ENCODE measurements around the gene LBR. TPM values are rescaled to one million over a fixed set of nuclear protein-coding genes. Genes with fewer than 3 reads are reported as not detected.

LBR gene
- total and polyA plus RNA-seq, 12 donors: 5.4 to 27.5 (median 14.1) TPM

DNA sequence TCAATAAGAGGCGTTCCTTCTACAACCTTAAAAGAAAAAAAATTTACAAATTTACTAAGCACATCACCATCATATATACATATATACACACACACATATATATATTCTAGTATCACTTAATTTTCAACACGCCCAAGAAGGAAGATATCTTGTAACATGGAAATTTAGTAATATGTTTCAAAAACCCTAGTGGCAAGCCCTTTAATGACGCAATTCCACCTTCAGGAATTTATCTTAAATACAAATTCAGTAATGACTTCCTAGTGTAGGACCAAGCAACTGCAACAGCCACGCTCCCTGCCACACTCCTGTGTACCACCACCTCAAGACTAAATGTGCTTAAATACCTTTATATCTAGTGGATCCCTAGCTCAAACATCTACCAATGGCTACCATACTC lies 12.5 kb downstream of the LBR start:
- Histone ChIP-seq H3K4me1 (replicated peaks in 1 of 2) (no peaks in the 10 kb centered on the region), H3K27ac (no peak overlapping the region), H3K9me3 (replicated peaks in 1 of 3) (no peaks in the 10 kb centered on the region), H3K4me3 (no peak overlapping the region), H3K27me3 (no peaks in the 10 kb centered on the region), H3K36me3 (replicated peaks in 1 of 2) (peaks cover 0 to 50% of the 10 kb centered on the region in 2 donors)
- no peak for TF ChIP-seq POLR2A (IDR thresholded peaks at IDR 0.05)
- TF ChIP-seq, protein P1, sequence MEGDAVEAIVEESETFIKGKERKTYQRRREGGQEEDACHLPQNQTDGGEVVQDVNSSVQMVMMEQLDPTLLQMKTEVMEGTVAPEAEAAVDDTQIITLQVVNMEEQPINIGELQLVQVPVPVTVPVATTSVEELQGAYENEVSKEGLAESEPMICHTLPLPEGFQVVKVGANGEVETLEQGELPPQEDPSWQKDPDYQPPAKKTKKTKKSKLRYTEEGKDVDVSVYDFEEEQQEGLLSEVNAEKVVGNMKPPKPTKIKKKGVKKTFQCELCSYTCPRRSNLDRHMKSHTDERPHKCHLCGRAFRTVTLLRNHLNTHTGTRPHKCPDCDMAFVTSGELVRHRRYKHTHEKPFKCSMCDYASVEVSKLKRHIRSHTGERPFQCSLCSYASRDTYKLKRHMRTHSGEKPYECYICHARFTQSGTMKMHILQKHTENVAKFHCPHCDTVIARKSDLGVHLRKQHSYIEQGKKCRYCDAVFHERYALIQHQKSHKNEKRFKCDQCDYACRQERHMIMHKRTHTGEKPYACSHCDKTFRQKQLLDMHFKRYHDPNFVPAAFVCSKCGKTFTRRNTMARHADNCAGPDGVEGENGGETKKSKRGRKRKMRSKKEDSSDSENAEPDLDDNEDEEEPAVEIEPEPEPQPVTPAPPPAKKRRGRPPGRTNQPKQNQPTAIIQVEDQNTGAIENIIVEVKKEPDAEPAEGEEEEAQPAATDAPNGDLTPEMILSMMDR (IDR thresholded peaks at IDR 0.05): no peak
- intact Hi-C loops (cut with DNase I): no loop called here
- no peak for DNase-seq
- 93 to 100% (median 96%) methylated on average over 4 of the region's 4 CpGs for WGBS, 4 donors

DNA sequence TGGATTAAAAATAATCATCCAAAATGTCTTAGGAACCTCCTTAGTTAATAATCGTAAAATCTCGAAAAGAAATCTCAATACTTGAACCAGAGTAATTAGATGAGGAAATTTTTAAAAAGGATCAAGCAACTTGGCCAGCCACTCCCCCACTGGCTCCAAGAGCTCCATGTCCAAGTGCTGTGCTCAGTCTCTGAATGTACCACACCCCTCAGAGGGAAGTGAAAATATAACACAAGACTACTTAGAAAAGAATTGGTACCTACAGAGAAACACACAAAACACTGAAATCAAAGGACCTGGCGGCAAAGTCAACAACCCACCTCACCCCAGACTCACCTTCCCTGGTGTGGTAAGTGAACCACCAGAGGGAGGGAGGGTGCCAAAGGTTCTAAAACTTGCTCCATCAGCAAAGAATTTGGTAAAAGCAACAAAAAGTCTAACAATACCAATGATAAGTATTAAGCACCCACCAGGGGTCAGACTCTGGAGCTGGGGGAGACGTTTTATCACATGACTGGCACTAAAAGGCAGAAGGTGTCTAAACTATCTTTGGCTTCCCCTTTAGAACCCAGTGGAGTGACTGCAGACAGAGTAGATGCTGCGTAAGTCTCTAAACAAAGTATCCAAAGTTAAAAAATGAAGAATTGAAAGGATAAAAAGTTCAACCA lies 14.0 kb downstream of the LBR start:
- 92 to 93% (median 92%) methylated on average over 5 of the region's 5 CpGs for WGBS, 4 donors

DNA sequence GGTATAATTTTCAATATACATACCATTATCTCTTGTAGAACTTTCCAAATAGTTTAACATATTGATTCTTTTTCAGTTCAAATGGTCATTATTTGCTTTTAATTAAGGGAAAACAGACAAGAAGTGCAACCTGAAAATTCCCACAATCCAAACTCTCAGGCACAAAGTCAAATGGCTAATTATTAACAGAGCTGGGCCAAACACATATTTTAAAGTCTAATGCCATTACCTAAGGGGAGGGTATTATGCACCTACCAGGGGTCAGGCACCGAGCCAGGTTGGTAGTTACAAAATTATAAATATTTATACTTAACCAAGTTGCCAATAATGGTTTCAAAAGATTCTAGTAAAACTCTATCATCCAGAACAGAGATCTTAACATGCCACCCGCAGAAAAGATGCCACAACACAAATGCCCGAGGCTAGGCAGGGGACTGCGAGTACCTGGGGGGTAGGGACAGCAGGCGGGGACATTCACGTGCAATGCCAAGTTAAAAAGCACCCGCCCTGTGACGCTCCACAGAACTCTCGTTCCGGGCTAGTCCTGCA lies 15.0 kb downstream of the LBR start:
- no peak for TF ChIP-seq POLR2A (IDR thresholded peaks at IDR 0.05)
- TF ChIP-seq, protein P1 (IDR thresholded peaks at IDR 0.05): no peak
- H3K27me3 ChIP-seq: no peaks in the 10 kb centered on the region
- no peak for DNase-seq
- H3K4me1 ChIP-seq (replicated peaks in 1 of 2): no peaks in the 10 kb centered on the region
- H3K27ac ChIP-seq: no peak overlapping the region
- WGBS, 4 donors: 92 to 96% (median 94%) methylated on average over 10 of the region's 10 CpGs
- intact Hi-C loops (cut with DNase I): no loop called here
- H3K9me3 ChIP-seq (replicated peaks in 1 of 3): no peaks in the 10 kb centered on the region
- peaks cover 0 to 37% of the 10 kb centered on the region in 2 donors for H3K36me3 ChIP-seq (replicated peaks in 1 of 2)
- no peak overlapping the region for H3K4me3 ChIP-seq

More for the DNA sequence above, 14.0 kb downstream of the LBR start:
- TF ChIP-seq POLR2A (IDR thresholded peaks at IDR 0.05): no peak
- TF ChIP-seq, protein P1 (IDR thresholded peaks at IDR 0.05): no peak
- intact Hi-C loops (cut with DNase I): no loop called here
- Histone ChIP-seq H3K4me1 (replicated peaks in 1 of 2) (no peaks in the 10 kb centered on the region), H3K4me3 (no peak overlapping the region), H3K27me3 (no peaks in the 10 kb centered on the region), H3K27ac (no peak overlapping the region), H3K36me3 (replicated peaks in 1 of 2) (peaks cover 0 to 44% of the 10 kb centered on the region in 2 donors), H3K9me3 (replicated peaks in 1 of 3) (no peaks in the 10 kb centered on the region)
- no peak for DNase-seq

DNA sequence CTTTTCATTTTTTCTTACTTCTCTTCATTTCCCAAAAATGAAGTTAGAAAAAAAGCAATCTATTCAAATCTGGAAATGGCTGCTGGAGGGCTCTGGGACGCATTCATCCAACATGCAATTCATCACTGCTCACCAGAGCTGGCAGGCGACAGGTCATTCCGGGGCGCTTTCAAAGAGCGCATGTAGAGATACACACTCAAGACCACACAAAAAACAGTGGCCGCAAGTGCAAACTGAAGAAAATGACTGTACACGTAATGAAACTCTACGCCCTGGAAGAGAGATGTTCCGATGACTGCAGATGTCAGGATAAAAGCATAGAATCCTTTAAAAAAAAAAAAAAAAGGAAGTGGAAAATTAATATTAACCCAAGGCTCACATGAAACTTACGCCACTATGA lies 15.5 kb downstream of the LBR start:
- 92 to 95% (median 94%) methylated on average over 10 of the region's 10 CpGs for WGBS, 4 donors
- DNase-seq: no peak
- Histone ChIP-seq H3K36me3 (replicated peaks in 1 of 2) (peaks cover 0 to 37% of the 10 kb centered on the region in 2 donors), H3K27ac (no peak overlapping the region), H3K4me1 (replicated peaks in 1 of 2) (no peaks in the 10 kb centered on the region), H3K27me3 (no peaks in the 10 kb centered on the region), H3K9me3 (replicated peaks in 1 of 3) (no peaks in the 10 kb centered on the region), H3K4me3 (no peak overlapping the region)
- TF ChIP-seq POLR2A (IDR thresholded peaks at IDR 0.05): no peak
- TF ChIP-seq, protein P1 (IDR thresholded peaks at IDR 0.05): no peak
- intact Hi-C loops (cut with DNase I): no loop called here

Data from adrenal gland (tissue), 12 donors.